ENCODE measurements around the gene JKAMP.
"Not testable (repeated sequence)": the region's sequence is repeated elsewhere in the genome, so short reads cannot be mapped to it uniquely, and the experiment has no call there.

JKAMP gene, protein sequence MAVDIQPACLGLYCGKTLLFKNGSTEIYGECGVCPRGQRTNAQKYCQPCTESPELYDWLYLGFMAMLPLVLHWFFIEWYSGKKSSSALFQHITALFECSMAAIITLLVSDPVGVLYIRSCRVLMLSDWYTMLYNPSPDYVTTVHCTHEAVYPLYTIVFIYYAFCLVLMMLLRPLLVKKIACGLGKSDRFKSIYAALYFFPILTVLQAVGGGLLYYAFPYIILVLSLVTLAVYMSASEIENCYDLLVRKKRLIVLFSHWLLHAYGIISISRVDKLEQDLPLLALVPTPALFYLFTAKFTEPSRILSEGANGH

GRCh38 chr14:59483819-59484638 is at the start of gene JKAMP, which contains the start of gene L3HYPDH:
Gene JKAMP (plus strand): TSS chr14:59484517. CDS start chr14:59484590, 73 bp downstream.
Gene L3HYPDH (minus strand): TSS chr14:59484408. CDS start chr14:59484316, 92 bp downstream.
- in situ Hi-C loops (cut with MboI; ENCODE audit: low sequenced_read_pairs) = no loop called here

GRCh38 chr14:59435101-59435500 is 49.2 kb upstream of the JKAMP start:
- in situ Hi-C loops (cut with MboI; ENCODE audit: low sequenced_read_pairs) = no loop called here

GRCh38 chr14:59435987-59436386 is 48.3 kb upstream of the JKAMP start:
- in situ Hi-C loops (cut with MboI; ENCODE audit: low sequenced_read_pairs) = no loop called here

GRCh38 chr14:59438195-59438647 is 46.1 kb upstream of the JKAMP start:
- in situ Hi-C loops (cut with MboI; ENCODE audit: low sequenced_read_pairs) = no loop called here

GRCh38 chr14:59439256-59439965 is 44.9 kb upstream of the JKAMP start:
- in situ Hi-C loops (cut with MboI; ENCODE audit: low sequenced_read_pairs) = no loop called here

DNA sequence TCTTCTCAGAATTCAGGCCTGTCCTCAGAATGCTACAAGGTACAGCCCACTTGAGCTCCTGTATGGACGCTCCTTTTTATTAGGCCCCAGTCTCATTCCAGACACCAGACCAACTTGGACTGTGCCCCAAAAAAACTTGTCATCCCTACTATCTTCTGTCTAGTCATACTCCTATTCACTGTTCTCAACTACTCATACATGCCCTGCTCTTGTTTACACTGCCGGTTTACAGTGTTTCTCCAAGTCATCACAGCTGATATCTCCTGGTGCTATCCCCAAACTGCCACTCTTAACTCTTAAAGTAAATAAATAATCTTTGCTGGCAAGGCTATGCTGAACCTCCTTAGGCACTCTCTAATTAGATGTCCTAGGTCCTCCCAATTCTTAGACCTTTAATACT is 35.6 kb upstream of the JKAMP start:
- in situ Hi-C loops (cut with MboI; ENCODE audit: low sequenced_read_pairs) = not testable (repeated sequence)

GRCh38 chr14:59450716-59451115 is 33.6 kb upstream of the JKAMP start:
- in situ Hi-C loops (cut with MboI; ENCODE audit: low sequenced_read_pairs) = no loop called here

DNA sequence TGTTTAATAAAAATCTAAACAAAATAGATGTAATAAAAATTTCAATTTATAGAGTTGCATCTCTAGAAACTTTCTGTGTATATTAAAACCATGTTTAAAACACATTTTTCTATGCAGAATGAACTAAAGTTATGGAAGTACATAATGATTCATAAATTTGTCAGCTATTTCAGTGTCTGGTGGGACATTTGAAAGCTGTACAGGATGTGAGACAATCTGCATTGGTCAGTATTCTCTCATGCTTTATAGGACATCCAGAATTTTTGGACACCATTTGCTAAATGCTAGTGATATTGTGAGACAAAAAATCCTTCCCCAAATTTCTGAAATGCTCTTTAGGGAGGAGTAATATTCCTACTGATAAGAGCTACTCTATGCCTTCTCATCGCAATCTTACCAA is 32.5 kb upstream of the JKAMP start:
- in situ Hi-C loops (cut with MboI; ENCODE audit: low sequenced_read_pairs) = no loop called here

DNA sequence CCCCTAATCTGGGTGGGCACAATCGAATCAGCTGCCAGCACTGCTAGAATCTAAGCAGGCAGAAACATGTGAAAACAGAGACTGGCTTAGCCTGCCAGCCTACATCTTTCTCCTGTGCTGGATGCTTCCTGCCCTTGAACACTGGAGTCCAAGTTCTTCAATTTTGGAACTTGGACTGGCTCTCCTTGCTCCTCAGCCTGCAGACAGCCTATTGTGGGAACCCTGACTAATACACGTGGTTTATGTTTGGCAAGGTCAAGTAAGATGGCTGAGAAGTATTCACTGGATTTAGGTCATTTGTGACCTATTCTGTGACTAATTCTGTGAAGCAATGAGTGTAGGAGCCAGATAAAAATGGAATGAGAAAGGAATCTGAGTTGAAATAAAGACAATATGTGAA is 30.2 kb upstream of the JKAMP start:
- in situ Hi-C loops (cut with MboI; ENCODE audit: low sequenced_read_pairs) = no loop called here

- in situ Hi-C loops (cut with MboI; ENCODE audit: low sequenced_read_pairs) = no loop called here
Measured at GRCh38 chr14:59455411-59455810, 28.9 kb upstream of the JKAMP start.

DNA sequence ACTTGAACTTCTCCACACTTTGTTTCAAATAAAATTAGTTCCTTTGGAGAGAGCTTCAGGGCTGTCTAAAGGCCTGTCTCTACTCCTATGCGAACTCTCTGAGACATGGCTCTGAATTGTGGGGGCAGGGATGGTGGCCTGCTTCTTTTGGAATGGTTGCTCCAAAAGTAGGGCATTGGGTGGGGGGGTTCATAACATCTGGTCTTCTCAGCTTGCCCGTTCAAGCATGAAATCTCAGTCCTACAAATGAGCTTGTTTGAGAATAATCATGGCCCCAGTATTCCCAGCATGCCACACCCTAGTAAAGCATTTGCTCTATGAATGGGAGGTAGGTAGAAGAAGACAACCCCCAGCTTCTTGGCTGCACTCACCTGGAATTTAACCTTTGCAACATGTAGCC is 25.8 kb upstream of the JKAMP start:
- in situ Hi-C loops (cut with MboI; ENCODE audit: low sequenced_read_pairs) = no loop called here

- in situ Hi-C loops (cut with MboI; ENCODE audit: low sequenced_read_pairs) = no loop called here
Measured at GRCh38 chr14:59460378-59460777, 23.9 kb upstream of the JKAMP start.

DNA sequence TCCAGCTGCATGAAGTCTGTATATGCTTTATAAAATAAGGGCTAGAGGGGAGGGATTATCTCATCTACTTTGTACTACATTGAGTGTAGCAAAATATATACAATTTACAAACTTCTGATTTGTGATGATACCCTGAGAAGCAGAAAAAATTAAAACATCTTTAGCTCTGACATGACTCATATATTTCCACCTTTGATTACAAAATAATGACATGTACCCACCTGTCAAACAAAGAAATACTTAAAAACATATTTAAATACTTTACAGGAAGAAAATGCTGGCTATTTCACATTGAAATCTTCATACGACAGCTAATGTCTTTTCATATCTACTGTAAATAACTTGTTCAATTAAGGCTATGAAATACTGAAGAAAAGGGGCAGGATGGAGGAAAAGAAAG is 22.4 kb upstream of the JKAMP start:
- in situ Hi-C loops (cut with MboI; ENCODE audit: low sequenced_read_pairs) = no loop called here

DNA sequence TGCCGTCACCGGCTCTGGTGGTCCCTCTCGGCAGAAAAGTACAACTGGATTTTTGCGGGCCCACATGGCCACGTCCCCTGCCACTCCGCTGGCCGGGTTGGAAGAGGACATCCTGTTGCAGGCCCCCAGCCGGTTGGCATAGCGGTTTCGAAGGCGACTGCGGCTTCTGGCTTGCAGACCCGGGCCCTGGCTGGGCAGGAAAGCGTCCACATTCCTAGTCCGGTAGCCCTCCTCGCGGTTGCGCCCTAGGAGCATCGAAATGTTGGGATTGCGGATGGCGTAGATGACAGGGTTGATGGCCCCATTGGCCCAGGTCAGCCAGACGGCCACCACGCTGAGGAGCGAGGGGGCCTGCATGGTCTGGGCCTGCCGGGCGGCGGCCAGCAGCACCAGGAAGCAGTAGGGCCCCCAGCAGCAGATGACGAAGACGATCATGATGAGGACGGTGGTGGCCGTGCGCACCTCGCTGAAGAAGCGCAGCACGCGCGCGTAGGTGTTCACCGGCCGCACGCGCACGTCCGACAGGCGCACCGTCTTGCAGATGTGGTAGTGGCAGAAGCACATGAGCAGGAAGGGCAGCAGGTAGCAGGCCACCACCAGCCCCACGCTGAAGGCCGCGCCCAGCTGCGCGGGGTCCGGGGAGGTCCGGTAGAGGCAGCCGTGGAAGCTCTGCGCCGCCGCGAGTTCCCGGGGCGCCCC is 20.4 kb upstream of the JKAMP start:
- in situ Hi-C loops (cut with MboI; ENCODE audit: low sequenced_read_pairs) = no loop called here

- in situ Hi-C loops (cut with MboI; ENCODE audit: low sequenced_read_pairs) = no loop called here
Measured at GRCh38 chr14:59464486-59465315, 19.6 kb upstream of the JKAMP start.

DNA sequence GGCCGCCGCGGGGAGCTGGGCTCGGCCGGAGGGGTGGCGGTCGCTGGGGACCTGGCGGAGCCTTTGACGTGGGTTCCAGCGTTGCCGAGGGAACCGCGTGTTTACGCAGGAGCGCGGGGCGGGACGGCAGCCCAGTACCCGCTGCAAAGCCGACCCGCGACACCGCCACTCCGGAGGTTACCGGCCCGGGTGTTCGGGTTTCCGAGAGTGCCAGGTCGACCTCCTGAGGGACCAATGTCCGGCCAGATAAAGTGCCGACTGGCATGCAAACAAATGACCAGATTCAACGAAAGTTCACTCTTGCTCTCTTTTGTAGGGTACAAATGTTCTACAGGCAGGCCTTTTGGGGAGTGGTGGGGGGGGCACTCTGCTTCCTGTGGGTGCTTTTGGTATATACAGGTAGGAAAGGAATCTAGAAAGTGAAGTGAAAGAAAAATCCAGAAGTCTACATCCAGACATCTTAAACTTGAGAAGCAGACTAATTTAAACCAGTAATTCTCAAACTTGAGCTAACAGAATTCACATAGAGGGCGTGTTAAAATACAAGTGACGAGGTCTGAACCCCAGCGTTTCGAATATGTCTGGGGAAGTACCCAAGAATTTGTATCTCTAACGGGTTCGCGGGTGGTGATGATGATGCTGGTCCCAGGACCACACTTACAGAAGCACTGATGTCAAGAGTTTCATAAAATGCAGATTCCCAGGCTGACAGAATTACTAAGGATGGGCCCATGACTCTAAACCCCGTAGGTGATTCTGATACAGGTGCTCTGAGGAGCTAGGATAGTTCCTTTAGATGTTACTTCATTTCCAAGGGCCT is 18.8 kb upstream of the JKAMP start, which contains the start of gene GPR135:
Gene GPR135, minus strand, starts transcription at position 65 of the 820 bp plus-strand sequence. CDS start 154 bp downstream, outside the sequence.
- in situ Hi-C loops (cut with MboI; ENCODE audit: low sequenced_read_pairs) = no loop called here

DNA sequence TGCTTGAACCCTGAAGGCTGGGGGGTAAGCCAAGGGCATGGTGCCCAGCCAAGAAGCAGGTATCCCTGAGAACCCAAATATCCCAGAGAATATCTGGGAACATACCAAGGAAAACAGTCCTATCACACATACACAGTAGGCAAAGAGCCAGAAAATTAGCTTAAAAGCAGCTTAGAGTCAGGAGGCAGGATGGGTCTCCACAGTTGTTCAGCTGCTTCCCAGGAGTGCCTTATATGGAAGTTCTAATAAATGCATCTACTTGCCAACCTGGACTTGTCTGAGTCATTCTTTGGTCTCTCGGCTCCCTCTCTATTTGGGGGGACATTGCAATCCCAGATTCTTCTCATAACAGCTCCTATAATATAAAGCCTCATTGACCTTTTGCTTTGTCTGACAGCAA is 10.1 kb upstream of the JKAMP start:
- in situ Hi-C loops (cut with MboI; ENCODE audit: low sequenced_read_pairs) = no loop called here

- in situ Hi-C loops (cut with MboI; ENCODE audit: low sequenced_read_pairs) = no loop called here
Measured at GRCh38 chr14:59475709-59476108, 8.6 kb upstream of the JKAMP start.

- in situ Hi-C loops (cut with MboI; ENCODE audit: low sequenced_read_pairs) = no loop called here
Measured at GRCh38 chr14:59478540-59478939, 5.8 kb upstream of the JKAMP start.
